Hematopoietic multipotent progenitor cell treated with erythropoietin and hydrocortisone succinate and interleukin-3 and kit ligand, for 17 days (in vitro differentiated cells): ENCODE measurements around the gene CTSD.
A peak's percentile ranks its signal among the peaks of the same experiment; 100 is the strongest.

Experiments used
- DNase-seq: peaks from one replicate; pipeline ENCODE4 v3.0.0-alpha.2; 2015; ENCODE audit warnings: low spot score

Gene CTSD

GRCh38 chr11:1782831-1783724 lies 19.4 kb upstream of the CTSD start:
- DNase-seq, result no peak

GRCh38 chr11:1782031-1782590 lies 18.4 kb upstream of the CTSD start:
- no peak for DNase-seq

- no peak for DNase-seq
Measured at GRCh38 chr11:1781593-1781975, 17.9 kb upstream of the CTSD start.

- no peak for DNase-seq
Measured at GRCh38 chr11:1780700-1781592, 17.2 kb upstream of the CTSD start.

GRCh38 chr11:1779806-1780699 lies 16.3 kb upstream of the CTSD start:
- DNase-seq, result no peak

GRCh38 chr11:1779034-1779805 lies 15.5 kb upstream of the CTSD start:
- no peak for DNase-seq

- DNase-seq, result no peak
Measured at GRCh38 chr11:1778141-1778911, 14.6 kb upstream of the CTSD start.

GRCh38 chr11:1777737-1778136 lies 14.0 kb upstream of the CTSD start:
- no peak for DNase-seq

- no peak for DNase-seq
Measured at GRCh38 chr11:1776944-1777715, 13.4 kb upstream of the CTSD start.

GRCh38 chr11:1776331-1776851 lies 12.7 kb upstream of the CTSD start:
- no peak for DNase-seq

- DNase-seq, result no peak
Measured at GRCh38 chr11:1774886-1775285, 11.2 kb upstream of the CTSD start.

- DNase-seq, result no peak
Measured at GRCh38 chr11:1773994-1774550, 10.3 kb upstream of the CTSD start.

- peak; percentile 51 for DNase-seq
Measured at GRCh38 chr11:1773131-1773993, 9.6 kb upstream of the CTSD start.

- peak; percentile 91 for DNase-seq
Measured at GRCh38 chr11:1772270-1773130, 8.8 kb upstream of the CTSD start.

- DNase-seq, result no peak
Measured at GRCh38 chr11:1771700-1772099, 8.0 kb upstream of the CTSD start.

- no peak for DNase-seq
Measured at GRCh38 chr11:1771273-1771672, 7.5 kb upstream of the CTSD start.

GRCh38 chr11:1770528-1770927 lies 6.8 kb upstream of the CTSD start:
- DNase-seq, result no peak
